GM18873 (cell line): ENCODE results near the gene KCNIP4.

Source experiments
- ATAC-seq: cut with Tn5 transposase; IDR thresholded peaks from one replicate; pipeline ENCODE4 v1.9.1; 2021; ENCODE audit warnings: mild to moderate bottlenecking, moderate library complexity, moderate number of reproducible peaks; ENCODE audit not compliant: unreplicated experiment, low FRiP score

The KCNIP4 gene

DNA sequence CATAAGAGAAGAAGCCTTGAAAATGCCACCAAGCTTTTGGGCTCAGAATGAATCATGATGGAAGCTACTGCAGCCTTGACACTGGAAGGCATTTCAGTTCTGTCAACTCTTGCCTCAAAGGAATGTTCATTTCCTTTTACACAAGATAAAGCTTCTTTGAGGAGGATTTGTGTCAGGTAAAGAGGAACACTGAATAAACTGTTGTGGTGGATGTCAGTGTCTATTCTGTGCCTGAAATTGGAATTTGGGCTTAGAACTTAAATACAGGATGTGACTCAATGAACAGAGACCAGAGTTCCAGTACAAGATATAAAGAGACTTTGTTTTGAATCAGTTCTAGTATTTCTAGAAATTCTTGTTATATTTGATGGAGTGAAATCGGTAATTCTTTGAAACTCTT lies 935.1 kb downstream of the KCNIP4 start:
- ATAC-seq, result no peak

DNA sequence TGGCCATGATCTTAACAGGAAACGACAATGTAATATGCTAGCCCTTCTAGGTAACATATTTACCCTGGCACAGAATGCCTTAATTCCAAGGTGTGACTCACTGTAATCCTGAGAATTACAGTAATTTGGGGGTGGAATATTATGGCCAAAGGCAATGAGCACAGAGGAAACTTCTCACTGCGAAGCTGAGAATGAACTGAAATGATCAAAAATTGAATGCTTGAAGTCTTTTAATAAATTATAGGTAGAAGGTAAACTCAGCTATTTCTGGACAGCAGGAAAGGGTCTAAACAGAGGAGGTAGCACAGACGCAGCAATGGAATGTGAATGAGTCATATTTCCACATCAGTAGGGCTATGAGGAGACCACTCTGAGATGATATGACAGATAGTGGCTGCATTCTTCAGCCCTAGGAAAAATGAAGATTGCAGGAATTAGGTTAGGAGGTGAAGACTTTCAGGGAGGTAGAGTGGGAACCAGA lies 935.7 kb downstream of the KCNIP4 start:
- no peak for ATAC-seq

DNA sequence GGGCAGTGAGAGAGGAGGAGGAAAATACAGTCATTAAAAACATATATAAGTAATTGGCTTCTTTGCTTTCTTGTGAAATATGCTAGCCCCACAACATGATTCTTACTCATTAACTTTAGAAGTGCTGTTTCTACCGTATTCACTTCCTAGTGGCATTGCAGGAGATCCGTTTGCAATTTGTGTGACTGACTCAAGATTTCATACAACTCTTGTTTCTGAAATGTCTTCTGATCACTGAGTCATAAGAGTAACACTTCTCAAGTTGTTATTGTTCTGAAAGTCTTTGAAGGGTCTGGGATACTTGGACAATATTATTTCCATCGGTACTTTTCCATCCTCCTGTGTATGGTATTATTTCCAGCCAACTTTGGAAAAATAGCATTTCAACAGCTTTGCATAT lies 937.5 kb downstream of the KCNIP4 start:
- no peak for ATAC-seq

DNA sequence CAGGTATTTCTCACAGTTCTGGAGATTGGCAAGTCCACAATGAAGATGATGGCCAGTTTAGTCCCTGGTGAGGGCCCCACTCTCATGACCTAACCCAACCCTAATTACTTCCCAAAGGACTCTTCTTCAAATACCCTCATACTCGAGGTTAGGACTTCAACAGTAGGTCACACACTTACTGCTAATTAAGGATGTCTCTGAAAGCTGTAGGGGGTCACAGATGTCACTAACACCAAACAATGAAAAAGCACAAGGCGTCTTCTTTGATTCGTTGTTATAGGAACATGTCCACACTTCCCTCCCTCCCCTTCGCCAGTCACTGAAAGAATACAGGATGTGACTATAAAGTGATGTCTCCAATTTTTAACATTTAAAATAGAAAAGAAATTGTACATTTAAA lies 938.6 kb downstream of the KCNIP4 start:
- no peak for ATAC-seq

DNA sequence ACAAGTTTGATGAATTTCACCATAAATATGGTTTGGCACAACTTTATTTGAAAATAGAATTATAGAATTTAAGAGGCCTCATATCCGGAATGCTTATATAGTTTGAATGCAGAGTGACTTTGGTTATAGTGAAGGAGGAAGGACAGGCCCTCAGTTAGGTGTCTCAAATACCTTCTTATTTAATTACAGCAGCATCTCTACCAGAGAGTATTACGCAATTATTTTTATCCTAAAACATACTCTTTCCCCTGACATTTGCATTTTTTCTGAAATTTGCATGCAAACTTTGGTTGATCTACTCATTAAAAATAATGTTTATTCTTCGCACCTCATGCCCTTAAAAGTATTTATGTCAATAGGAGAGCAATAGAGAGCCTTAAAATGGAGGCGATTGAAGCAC lies 942.9 kb downstream of the KCNIP4 start:
- no peak for ATAC-seq

DNA sequence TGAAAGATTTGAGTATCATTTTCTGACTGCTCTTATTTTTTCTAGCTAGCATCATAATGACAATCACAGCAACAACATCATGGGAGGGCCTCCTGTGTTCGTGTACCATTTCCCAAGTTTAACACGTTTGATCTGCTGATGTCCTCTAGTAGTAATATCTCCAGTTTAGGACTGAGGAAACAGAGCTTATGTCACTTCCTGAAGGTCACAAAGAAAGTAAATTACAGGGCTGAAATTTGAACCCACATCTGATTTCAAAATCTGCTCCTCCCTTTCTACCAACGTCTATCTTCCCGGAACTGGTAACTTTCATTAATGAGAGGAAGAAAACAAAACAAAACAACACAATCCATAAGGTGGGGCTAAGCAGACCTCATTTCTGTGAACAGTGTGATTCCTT lies 945.6 kb downstream of the KCNIP4 start:
- no peak for ATAC-seq

DNA sequence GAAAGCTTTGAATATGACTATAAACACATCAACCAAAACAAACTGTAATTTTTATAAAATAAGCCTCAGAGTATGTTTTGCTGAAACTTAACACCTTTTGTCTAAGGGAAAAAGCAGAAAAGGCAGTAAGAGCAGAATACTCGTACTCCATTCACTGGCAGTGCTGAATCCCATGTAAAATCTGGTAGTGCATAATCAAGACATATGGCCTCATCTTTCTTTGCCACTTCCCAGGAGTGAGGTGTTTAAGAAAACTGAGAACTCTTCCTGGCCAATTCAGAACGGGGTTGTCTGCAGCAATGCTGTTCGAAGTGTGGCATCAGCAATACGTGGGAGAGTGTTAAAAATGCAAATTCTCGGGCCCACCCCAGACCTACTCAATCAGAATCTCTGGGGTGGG lies 946.3 kb downstream of the KCNIP4 start:
- no peak for ATAC-seq

DNA sequence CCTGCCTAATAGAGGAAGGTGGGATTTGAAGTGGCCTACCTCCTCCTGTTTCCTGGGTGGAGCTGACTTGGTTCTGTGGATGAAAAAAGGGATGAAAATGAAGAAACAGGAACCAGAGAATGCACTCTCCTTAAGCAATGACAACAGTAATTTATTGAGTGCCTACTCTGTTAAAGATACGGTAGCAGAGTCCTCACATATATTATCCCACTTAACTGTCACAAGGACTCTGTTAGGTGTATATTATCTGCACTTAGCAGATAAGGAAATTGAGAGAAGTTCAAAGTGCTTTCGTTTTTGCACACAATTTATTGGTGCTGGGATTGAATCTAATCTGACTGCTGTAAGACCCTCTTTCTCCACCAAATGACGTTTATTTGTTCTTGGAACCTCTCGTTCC lies 947.1 kb downstream of the KCNIP4 start:
- ATAC-seq, result no peak

DNA sequence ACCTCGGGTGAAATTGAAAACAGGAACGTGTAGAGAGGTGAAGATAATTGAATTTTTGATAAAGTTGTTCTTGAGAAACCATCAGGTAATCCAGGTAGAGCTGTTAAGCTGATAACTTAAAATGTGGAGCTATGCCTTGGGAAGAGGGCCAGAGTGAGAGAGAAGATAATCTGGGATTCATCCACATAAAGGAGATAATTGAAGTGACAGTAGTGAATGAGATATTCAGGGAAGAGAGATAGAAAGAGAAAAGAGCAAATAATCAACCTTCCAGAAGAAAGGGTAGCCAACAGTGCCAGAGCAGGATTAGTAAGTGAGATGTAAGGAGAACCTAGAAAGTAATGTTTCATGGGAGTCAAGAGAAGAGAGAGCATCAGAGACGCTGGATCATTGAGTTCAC lies 950.7 kb downstream of the KCNIP4 start:
- ATAC-seq, result no peak

DNA sequence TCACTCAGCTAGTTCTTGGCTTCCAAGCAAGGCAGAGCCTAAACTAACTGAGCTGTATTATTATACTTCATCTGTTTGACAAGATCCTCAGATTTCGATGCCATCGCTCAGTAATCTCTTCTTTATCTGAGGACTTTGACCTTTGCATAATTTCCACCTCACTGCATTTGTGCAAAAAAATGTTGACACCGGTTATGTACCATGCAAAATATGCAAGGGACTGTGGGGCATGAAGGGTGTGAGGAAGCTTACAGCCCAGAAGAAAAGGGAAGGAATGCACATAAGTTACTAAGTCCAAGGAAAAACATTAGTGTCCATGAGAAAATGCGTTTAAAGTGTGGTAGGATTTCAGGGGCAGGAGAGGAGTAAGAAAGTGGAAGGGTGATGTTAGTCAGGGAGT lies 953.0 kb downstream of the KCNIP4 start:
- ATAC-seq, result no peak

DNA sequence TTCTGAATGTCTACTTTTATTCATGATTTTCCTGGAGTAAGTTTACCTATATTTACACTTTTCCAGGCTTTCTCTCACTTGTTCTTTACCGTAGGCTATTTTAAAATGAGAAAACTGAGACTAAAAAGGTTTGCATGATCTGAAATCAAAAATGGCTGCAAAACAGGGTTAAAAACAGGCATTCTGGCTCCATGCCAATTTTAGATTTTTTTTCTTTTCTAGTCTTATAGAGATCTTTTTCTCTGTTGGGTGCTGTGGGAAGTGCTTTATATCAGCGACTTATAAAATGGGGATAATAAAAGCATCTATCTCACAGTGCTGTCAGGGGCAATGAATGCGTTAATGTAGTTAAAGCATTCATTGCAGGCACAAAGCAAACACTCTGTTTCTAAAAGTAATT lies 953.6 kb downstream of the KCNIP4 start:
- ATAC-seq, result no peak

DNA sequence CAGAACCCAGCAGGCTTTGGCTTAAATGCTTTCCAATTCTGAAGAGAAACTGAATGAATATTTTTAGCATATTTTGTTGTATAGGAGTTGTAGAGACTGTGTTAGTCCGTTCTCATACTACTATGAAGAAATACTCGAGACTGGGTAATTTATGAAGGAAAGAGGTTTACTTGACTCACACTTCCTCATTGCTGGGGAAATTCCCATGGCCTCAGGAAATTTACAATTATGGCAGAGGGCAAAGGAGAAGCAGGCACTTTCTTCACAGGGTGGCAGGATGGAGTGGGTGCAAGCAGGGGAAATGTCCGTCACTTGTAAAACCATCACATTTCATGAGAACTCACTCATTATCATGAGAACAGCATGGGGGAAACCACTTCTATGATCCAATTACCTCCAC lies 956.6 kb downstream of the KCNIP4 start:
- no peak for ATAC-seq

DNA sequence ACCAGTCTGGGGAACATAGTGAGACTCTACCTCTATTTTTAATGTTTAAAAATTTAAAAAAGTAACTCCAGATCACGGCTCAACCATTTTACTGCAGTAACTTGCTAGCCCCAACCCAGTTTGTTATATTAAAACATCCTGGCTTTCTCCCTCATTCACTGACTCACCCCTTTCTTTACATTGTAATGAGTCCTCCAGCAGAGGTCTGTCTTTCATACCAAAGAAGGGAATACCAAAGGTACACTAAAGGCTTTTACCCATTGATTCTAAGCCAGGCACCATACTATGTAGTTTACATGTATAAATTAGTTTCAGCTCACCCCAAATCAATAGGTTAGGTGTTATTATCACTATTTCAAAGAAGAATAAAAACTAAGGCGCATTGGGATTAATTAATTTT lies 961.4 kb downstream of the KCNIP4 start:
- ATAC-seq, result no peak

DNA sequence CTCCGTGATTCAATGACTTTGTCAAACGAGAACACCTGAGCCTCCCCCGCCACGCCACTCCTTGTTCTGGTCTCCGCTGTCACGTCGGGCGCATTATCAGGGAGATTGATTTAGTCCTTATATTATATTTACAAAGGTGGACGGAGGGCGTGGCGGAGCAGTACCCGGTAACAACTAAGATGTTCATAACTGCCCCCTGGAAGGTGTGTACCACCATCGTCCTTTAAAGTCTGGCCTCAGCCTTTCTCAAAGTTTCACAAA lies 964.1 kb downstream of the KCNIP4 start:
- ATAC-seq, result no peak

DNA sequence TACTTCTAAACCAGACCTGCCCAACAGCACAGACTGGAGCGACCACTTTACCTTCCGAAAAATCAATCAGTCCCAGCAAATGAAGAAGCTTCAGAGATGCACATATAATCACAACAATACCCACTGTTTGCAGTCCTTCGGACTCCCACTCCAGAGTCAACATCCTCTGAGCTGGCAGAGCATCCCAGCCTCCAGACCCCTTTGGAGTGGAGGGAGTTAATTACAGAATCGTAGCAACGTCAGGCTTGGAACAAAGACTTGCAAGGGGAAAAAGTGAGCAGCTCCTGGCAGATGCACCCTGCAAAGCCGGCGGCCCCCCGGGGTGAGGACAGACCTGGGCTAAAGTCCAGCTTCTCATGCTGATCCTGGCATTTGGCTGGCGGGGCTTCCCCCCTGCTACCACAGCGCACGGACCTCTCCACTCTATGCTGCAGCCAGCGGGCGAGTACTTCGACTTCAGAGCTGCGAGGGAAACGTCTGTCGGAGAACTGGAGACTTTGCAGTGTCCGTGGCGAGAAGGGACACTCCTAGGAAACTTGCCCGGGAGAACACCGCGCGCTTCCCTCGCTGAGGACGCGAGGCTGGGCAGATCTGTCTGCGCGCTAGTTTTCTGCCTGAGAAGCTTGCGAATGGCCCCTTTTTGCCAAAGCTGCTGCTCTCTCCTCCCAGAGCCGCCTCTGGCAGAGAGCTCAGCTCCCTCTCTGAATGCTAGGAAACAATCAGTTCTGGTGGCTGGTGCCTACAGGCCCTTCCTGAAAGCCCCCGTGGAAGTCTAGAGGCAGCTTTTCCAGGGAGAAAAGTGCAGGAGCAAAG lies 964.6 kb downstream of the KCNIP4 start:
- no peak for ATAC-seq

DNA sequence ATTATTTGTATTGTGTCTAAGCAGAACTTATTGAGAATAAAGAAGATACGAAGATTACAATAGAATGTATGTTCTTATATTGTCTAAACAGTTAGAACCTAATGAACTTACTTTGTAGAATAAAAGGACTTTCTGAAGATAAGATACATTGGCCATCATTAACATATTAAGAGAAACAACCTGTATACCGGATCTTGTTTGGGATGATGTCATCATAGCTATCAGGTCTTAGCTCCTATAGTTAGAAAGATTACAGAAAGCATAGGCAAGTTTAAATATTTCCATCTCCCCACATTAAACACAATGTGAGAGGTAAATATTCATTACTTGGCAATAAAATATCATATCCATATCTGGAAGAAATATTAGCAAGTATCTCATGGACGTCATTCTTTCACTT lies 966.0 kb downstream of the KCNIP4 start:
- no peak for ATAC-seq

DNA sequence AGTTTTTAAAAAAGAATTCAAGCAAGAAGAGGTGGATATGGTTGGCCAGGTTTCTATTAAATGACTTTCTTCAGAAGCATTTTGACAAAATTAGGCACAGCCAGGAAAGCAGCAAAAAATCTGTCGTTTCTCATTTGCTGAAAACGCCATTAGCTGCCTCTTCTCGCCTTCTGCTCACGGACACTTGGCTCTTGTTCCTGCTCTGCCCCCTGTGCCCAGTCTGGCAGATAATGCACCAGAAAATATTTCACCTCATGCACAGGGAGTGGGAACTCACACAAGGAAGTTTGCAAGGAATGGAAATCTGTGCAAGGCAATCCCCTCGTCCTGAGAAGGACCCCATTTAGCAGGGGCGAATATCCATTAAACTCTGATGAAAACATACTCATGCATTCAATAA lies 988.3 kb downstream of the KCNIP4 start:
- no peak for ATAC-seq

DNA sequence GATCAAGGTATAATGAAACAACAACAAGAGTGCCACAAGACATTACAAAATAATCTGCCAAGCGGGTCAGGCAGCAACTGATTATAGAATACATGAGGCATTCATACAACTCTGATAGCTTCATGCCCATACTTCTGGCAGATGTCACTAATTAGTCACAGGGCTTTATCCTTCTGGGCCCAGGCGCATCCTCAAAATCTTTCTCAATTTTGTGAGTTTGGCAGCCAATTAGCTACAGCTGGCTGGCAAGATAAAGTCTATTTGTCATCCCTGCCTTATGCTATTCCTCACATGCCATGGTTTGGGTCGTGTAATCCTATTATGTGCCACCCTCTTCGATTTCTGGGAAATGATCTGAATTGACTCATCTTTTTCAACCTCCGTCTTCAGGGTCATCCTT lies 994.0 kb downstream of the KCNIP4 start:
- ATAC-seq, result no peak

DNA sequence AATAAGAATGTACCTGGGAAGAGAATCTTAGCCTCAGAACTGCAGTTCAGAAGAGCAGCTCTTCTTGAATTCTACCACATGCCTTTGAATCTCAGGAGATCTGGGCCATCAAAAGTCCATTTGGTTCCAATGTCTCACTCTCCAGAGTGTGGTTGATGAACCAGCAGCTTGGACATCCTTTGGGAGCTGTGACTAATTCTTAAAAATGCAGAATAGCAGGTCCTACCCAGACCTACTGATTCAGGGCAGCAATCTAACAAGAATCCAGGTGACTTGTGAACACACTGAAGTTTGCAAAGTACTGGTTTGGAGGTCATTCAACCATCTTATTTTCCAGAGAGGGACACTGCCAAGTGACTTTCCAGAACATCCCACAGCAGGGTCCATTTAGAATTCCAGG lies 1003.6 kb downstream of the KCNIP4 start:
- ATAC-seq, result no peak

DNA sequence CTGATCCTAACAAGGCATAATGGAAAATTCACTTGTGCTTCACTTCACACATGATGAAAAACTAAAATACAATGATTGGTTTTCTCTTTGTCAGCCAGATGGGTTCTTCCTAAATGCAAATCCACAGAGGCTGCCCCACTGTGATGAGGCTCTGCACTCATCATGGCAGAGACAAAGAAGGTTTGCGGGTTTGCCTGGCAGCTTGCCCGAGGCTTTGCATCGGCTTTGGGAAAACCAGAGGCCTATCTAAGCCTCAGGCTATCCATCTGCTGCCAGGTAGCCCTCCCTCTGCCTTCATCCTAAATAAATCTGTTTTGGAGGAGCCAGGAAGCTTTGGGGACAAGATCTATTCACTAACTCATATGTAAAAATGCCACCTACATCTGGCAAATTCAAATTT lies 1004.1 kb downstream of the KCNIP4 start:
- ATAC-seq, result no peak

DNA sequence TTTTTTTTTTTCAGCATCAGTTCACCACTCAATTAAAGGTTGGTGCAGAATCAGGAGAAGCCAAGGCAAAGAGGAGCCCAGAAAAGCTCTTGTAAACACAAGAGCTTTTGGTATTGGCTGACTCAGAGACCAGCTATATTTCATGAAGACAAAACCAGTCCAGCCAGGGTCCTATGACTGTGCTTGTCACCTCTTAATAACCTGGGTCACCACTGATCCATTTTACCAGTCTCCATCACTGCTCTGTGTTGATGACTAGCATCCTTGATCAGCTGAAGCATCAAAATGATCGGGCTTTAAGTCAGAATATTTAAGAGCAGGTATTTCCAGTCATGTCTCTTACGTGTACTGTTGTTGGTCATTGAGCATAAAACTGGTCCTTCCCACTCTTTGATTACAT lies 1010.4 kb downstream of the KCNIP4 start:
- no peak for ATAC-seq

DNA sequence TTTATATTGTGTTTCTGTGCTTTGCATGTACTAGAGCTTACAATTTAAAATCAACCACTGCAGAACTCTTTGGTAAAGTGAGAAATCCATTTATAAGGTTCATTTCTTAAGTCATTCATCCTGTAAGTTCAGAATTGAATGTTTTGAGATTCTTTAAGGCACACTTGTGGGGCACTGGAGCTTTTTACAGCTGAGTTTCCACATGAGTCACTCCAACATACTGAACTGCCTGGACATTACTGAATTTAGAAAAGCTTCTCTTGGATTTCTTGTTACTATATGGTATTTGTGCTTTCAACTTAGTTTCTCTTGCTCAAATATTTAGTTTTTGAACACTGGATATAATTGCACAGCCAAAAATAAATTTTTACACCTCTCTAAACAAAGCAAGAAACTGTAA lies 1022.0 kb downstream of the KCNIP4 start:
- no peak for ATAC-seq

DNA sequence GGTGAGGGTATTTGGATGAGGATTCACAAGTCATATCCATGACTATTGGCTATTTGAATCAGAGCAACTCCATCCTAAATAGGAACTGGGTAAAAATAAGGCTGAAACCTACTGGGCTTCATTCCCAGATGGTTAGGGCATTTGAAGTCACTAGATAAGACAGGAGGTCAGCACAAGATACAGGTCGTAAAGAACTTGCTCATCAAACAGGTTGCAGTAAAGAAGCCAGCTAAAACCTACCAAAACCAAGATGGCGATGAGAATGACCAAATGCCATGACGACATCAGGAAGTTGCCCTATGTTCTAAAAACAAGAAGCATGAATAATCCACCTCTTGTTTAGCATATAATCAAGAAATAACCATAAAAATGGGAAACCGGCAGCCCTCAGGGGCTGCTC lies 1023.4 kb downstream of the KCNIP4 start:
- ATAC-seq, result no peak
